ENCODE results near the gene MYNN. TPM values are rescaled to one million over a fixed set of nuclear protein-coding genes. Genes with fewer than 3 reads are reported as not detected.

The MYNN gene
- total RNA-seq, 1 donor from 2014 or later = 17.2 TPM

DNA sequence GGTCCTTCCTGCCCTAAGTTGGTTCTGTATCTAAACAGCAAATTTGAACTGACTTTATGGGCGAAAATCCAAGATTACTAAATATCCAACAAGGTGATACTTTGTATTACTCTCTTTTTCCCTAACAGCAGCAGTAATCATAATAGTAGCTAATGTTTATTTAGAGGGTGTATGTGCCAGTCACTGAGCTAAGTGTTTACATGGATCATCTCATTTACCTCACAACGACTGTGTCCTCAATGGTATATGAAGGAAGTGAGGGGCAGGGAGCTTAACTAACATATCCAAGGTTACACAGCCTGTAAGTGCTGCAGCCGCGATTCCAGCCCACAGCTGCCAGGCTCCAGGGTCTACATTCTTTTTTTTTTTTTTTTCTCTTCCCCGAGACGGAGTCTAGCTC lies 49.8 kb downstream of the MYNN start:
- no peaks in the 10 kb centered on the region for H3K36me3 Mint-ChIP-seq (ENCODE audit: low read depth)
- no peaks in the 10 kb centered on the region for H3K4me1 Mint-ChIP-seq
- DNase-seq = no peak
- intact Hi-C loops (cut with micrococcal nuclease) = no loop called here
- no peak overlapping the region for H3K27ac Mint-ChIP-seq
- no peak overlapping the region for H3K4me3 Mint-ChIP-seq
- H3K9me3 Mint-ChIP-seq = no peaks in the 10 kb centered on the region
- H3K27me3 Mint-ChIP-seq = peaks cover 28% of the 10 kb centered on the region

- no peak for DNase-seq
- intact Hi-C loops (cut with micrococcal nuclease) = no loop called here
- Mint-ChIP-seq H3K4me3 (no peak overlapping the region), H3K36me3 (ENCODE audit: low read depth) (no peaks in the 10 kb centered on the region), H3K9me3 (no peaks in the 10 kb centered on the region), H3K27me3 (peaks cover 8% of the 10 kb centered on the region), H3K4me1 (peaks cover 2% of the 10 kb centered on the region), H3K27ac (no peak overlapping the region)
Measured at GRCh38 chr3:169825316-169825715, 52.1 kb downstream of the MYNN start.

GRCh38 chr3:169827712-169828111 lies 54.5 kb downstream of the MYNN start:
- H3K4me1 Mint-ChIP-seq = peaks cover 2% of the 10 kb centered on the region
- H3K27ac Mint-ChIP-seq = no peak overlapping the region
- H3K36me3 Mint-ChIP-seq (ENCODE audit: low read depth) = no peaks in the 10 kb centered on the region
- intact Hi-C loops (cut with micrococcal nuclease) = no loop called here
- DNase-seq = no peak
- no peak overlapping the region for H3K4me3 Mint-ChIP-seq
- no peaks in the 10 kb centered on the region for H3K9me3 Mint-ChIP-seq
- peaks cover 3% of the 10 kb centered on the region for H3K27me3 Mint-ChIP-seq

- peaks cover 12% of the 10 kb centered on the region for H3K27me3 Mint-ChIP-seq
- H3K9me3 Mint-ChIP-seq = no peaks in the 10 kb centered on the region
- H3K27ac Mint-ChIP-seq = no peak overlapping the region
- intact Hi-C loops (cut with micrococcal nuclease) = no loop called here
- no peak for DNase-seq
- H3K36me3 Mint-ChIP-seq (ENCODE audit: low read depth) = no peaks in the 10 kb centered on the region
- H3K4me1 Mint-ChIP-seq = no peaks in the 10 kb centered on the region
- no peak overlapping the region for H3K4me3 Mint-ChIP-seq
Measured at GRCh38 chr3:169835533-169835932, 62.3 kb downstream of the MYNN start.

- Mint-ChIP-seq H3K4me3 (no peak overlapping the region), H3K36me3 (ENCODE audit: low read depth) (no peaks in the 10 kb centered on the region), H3K27ac (no peak overlapping the region), H3K4me1 (no peaks in the 10 kb centered on the region), H3K27me3 (peaks cover 18% of the 10 kb centered on the region), H3K9me3 (no peaks in the 10 kb centered on the region)
- no peak for DNase-seq
- intact Hi-C loops (cut with micrococcal nuclease) = no loop called here
Measured at GRCh38 chr3:169836078-169836941, 63.1 kb downstream of the MYNN start.

DNA sequence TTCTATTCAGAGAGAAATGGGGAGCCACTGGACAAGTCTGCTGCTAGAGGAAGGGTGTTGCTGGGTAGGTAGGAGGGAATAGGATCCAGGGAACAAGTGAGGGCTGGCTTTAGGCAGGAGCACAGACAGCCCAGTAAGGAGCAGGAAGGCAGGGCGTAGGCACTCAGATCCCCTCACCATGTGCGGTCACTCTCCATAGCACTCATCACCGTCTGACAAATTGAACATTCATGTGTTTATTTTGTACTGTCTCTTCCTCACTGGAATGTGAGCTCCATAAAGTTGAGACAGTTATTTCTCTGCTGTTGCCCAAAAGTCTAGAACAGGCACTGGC lies 63.7 kb downstream of the MYNN start:
- Mint-ChIP-seq H3K27me3 (peaks cover 21% of the 10 kb centered on the region), H3K4me3 (no peak overlapping the region), H3K27ac (no peak overlapping the region), H3K36me3 (ENCODE audit: low read depth) (no peaks in the 10 kb centered on the region), H3K9me3 (no peaks in the 10 kb centered on the region), H3K4me1 (no peaks in the 10 kb centered on the region)
- DNase-seq = no peak
- intact Hi-C loops (cut with micrococcal nuclease) = no loop called here

GRCh38 chr3:169838511-169839030 lies 65.4 kb downstream of the MYNN start:
- Mint-ChIP-seq H3K36me3 (ENCODE audit: low read depth) (no peaks in the 10 kb centered on the region), H3K27me3 (peaks cover 23% of the 10 kb centered on the region), H3K4me1 (no peaks in the 10 kb centered on the region), H3K27ac (no peak overlapping the region), H3K9me3 (no peaks in the 10 kb centered on the region), H3K4me3 (no peak overlapping the region)
- intact Hi-C loops (cut with micrococcal nuclease) = no loop called here
- no peak for DNase-seq

Other genes with a start within 250 kb of the MYNN start
- gene MECOM, start 109.7 kb upstream of the MYNN start, total RNA-seq = not detected in 2 replicates
- gene TERC, start 8.3 kb upstream of the MYNN start, total RNA-seq = 8.9 TPM in 1 of 2 replicates, not detected in the other
- 0.85 and 1.1 TPM in 2 replicates for gene ACTRT3, start 3.8 kb upstream of the MYNN start, total RNA-seq
- gene LRRIQ4, start 39.5 kb downstream of the MYNN start, total RNA-seq = 0.09 and 0.21 TPM in 2 replicates
- 4.7 and 5.8 TPM in 2 replicates for gene LRRC34, start 39.5 kb downstream of the MYNN start, total RNA-seq
- not detected in 2 replicates for gene LRRC31, start 96.5 kb downstream of the MYNN start, total RNA-seq
- gene SAMD7, start 138.2 kb downstream of the MYNN start, total RNA-seq = not detected in 2 replicates
- gene SEC62, start 193.4 kb downstream of the MYNN start, total RNA-seq = 72.1 and 72.4 TPM in 2 replicates